K562 (cell line): Measurements from ENCODE around the gene SDK1. TPM values are rescaled to one million over a fixed set of nuclear protein-coding genes. Genes with fewer than 3 reads are reported as not detected.

ENCODE experiments used
- ATAC-seq: fragments of 200-7000 bp; cut with Tn5 transposase; 3 replicates; pipeline ENCODE4 v1.9.1; 2020; ENCODE audit warnings: moderate library complexity
- BruUV-seq: library from RNA; stranded (reverse); fragments of 400-500 nt; replicated peaks from 2 replicates; lab custom pipeline; 2021; lab: Mats Ljungman, UMichigan
- CTCF ChIA-PET: fragments of 300-600 bp; formaldehyde crosslinking; extraction: SDS; loops from one replicate; lab custom pipeline; 2021; ENCODE audit warnings: low intra/inter-chr PET ratio; lab: Yijun Ruan, JAX
- POLR2A ChIA-PET: fragments of 300-600, 350-650 bp; sonication (Branson Sonifier 250); formaldehyde crosslinking; extraction: SDS; loops from one replicate; lab custom pipeline; 2021; ENCODE audit warnings: antibody characterized with exemption, inconsistent platforms; lab: Yijun Ruan, JAX
- DNase-seq, 4 experiments: peaks; one replicate each; pipeline versions ENCODE4 v3.0.0 to v3.0.0-alpha.2; 2011 to 2018; ENCODE audit warnings: low spot score in 3 of 4, mixed read lengths in 3 of 4; ENCODE audit errors: extremely low read depth in 1 of 4
- FAIRE-seq: peaks from 2 replicates; lab custom pipeline; 2011; peaks lifted over from hg19 to GRCh38; lab: Jason Lieb, UNC
- H2AFZ ChIP-seq: 2 replicates; pipeline ENCODE4 v1.6.0; 2011; ENCODE audit warnings: low read depth, low read length, control low read depth, inconsistent platforms
- H3K27ac ChIP-seq: fragments of 200-600 bp; 3 replicates; pipeline ENCODE4 v1.8.0; 2011; ENCODE audit warnings: low read depth, mild to moderate bottlenecking, control low read depth, inconsistent platforms, low read length, moderate library complexity, mixed read lengths; ENCODE audit errors: extremely low read depth
- H3K27me3 ChIP-seq, 2 experiments: fragments of 300-600 bp in 1 of 2; 2 replicates in 1 of 2; 3 replicates in 1 of 2; pipeline versions ENCODE4 v1.6.0 to v1.8.0; 2011; ENCODE audit warnings: inconsistent platforms in 2 of 2, low read length in 2 of 2, mild to moderate bottlenecking in 1 of 2, mixed read lengths in 1 of 2, moderate library complexity in 1 of 2; ENCODE audit not compliant: control insufficient read depth in 2 of 2, insufficient read depth in 2 of 2
- H3K36me3 ChIP-seq: fragments of 300-600 bp; 3 replicates; pipeline ENCODE4 v1.8.0; 2011; ENCODE audit warnings: mild to moderate bottlenecking, low read length, inconsistent platforms; ENCODE audit not compliant: control insufficient read depth, insufficient read depth
- H3K4me1 ChIP-seq, 2 experiments: fragments of 200-600 bp in 1 of 2; replicated peaks in 1 of 2; 2 replicates in 1 of 2; 3 replicates in 1 of 2; pipeline versions ENCODE4 v1.5.1 to v1.8.0; 2011; ENCODE audit warnings: inconsistent platforms in 2 of 2, low read length in 2 of 2, mild to moderate bottlenecking in 1 of 2, mixed read lengths in 1 of 2, moderate library complexity in 1 of 2; ENCODE audit not compliant: control insufficient read depth in 2 of 2, insufficient read depth in 2 of 2
- H3K4me2 ChIP-seq: 2 replicates; pipeline ENCODE4 v1.6.1; 2011; ENCODE audit warnings: low read length, control low read depth, inconsistent platforms, mixed read lengths; ENCODE audit not compliant: insufficient read depth
- H3K4me3 ChIP-seq: fragments of 200-600 bp; sonication (generic), shearing (Covaris generic); 2 replicates; pipeline ENCODE4 v1.5.1; 2016; ENCODE audit warnings: control low read depth, inconsistent platforms
- H3K79me2 ChIP-seq: fragments of 200-600 bp; 3 replicates; pipeline ENCODE4 v1.8.0; 2011; ENCODE audit warnings: low read length, inconsistent platforms; ENCODE audit not compliant: control insufficient read depth, insufficient read depth
- H3K9ac ChIP-seq, 2 experiments: 2 replicates each; pipeline versions ENCODE4 v1.6.0 to v1.6.1; 2011; ENCODE audit warnings: low read depth in 2 of 2, low read length in 2 of 2, control low read depth in 1 of 2, inconsistent platforms in 1 of 2, mild to moderate bottlenecking in 1 of 2, mixed read lengths in 1 of 2; ENCODE audit not compliant: insufficient read depth in 1 of 2
- H3K9me1 ChIP-seq: one replicate; pipeline ENCODE4 v1.6.0; 2011; ENCODE audit warnings: inconsistent platforms, mild to moderate bottlenecking, low read length, moderate library complexity; ENCODE audit not compliant: control insufficient read depth, insufficient read depth
- H3K9me3 ChIP-seq: replicated peaks from 2 replicates; pipeline ENCODE4 v1.5.1; 2011; ENCODE audit warnings: low read depth, low read length, inconsistent platforms; ENCODE audit not compliant: control insufficient read depth, insufficient read depth
- H4K20me1 ChIP-seq: replicated peaks from 2 replicates; pipeline ENCODE4 v1.6.1; 2011; ENCODE audit warnings: low read length, inconsistent platforms, mixed read lengths; ENCODE audit not compliant: control insufficient read depth, insufficient read depth
- C11orf30 ChIP-seq: fragments of 450-650 bp; IDR thresholded peaks from 2 replicates; pipeline ENCODE4 v1.6.1; 2016; ENCODE audit warnings: low read depth, mild to moderate bottlenecking
- CTBP1 ChIP-seq: fragments of 450-650 bp; IDR thresholded peaks from 2 replicates; pipeline ENCODE4 v1.6.1; 2016; ENCODE audit warnings: borderline replicate concordance
- MAFF ChIP-seq: IDR thresholded peaks from 2 replicates; pipeline ENCODE4 v1.6.1; 2012; ENCODE audit warnings: low read length, improper control_type of control experiment
- MAFG ChIP-seq: fragments of 450-650 bp; conservative IDR thresholded peaks from 2 replicates; pipeline ENCODE4 v1.6.1; 2016; ENCODE audit warnings: missing genetic modification characterization, missing compliant biosample characterization
- MAFK ChIP-seq: IDR thresholded peaks from 2 replicates; pipeline ENCODE4 v1.6.1; 2011; ENCODE audit warnings: low read length, improper control_type of control experiment
- PCBP1 ChIP-seq: fragments of 200-400 bp; formaldehyde crosslinking; IDR thresholded peaks from 2 replicates; pipeline ENCODE4 v1.6.1; 2018; ENCODE audit warnings: mild to moderate bottlenecking, low read depth, low read length; ENCODE audit not compliant: poor library complexity, severe bottlenecking
- SUPT5H ChIP-seq: fragments of 450-650 bp; IDR thresholded peaks from 2 replicates; pipeline ENCODE4 v1.6.1; 2016
- ZNF316 ChIP-seq: fragments of 450-650 bp; IDR thresholded peaks from 2 replicates; pipeline ENCODE4 v1.6.1; 2016
- WGBS: fragments of 100-300 bp; shearing (Covaris generic); methylation state at CpG from one replicate; pipeline ENCODE4 v1.1.6; 2016; ENCODE audit warnings: low coverage, mixed read lengths; ENCODE audit not compliant: insufficient coverage; ENCODE audit errors: missing lambda C conversion rate; 5-methylcytosine and 5-hydroxymethylcytosine counted together
- in situ Hi-C: fragments of 300-500 bp; cut with MboI; formaldehyde crosslinking; loops from 4 replicates; pipeline ENCODE4 v1.15.0; 2018; ENCODE audit warnings: inconsistent platforms, mixed read lengths
- intact Hi-C: fragments of 100-400 bp; cut with micrococcal nuclease; formaldehyde crosslinking; loops from 2 replicates; pipeline ENCODE4 v1.14.2; 2022
- polyA plus RNA-seq, 8 experiments: library from polyadenylated mRNA; depleted of rRNA in 4 of 8; stranded (reverse) in 5 of 8; unstranded in 3 of 8; fragments of >200 nt; fragmentation: Nextera tagmentation in 2 of 8; fragmentation: Illumina TruSeq in 1 of 8; extraction: Ambion mirVana in 2 of 8; extraction: Trizol in 1 of 8; gene quantifications; 2 replicates each; pipeline versions ENCODE4 v1.2.1 to v1.2.3, GENCODE V29; 2011 to 2014; ENCODE audit warnings: inconsistent platforms in 1 of 8, missing spikeins in 1 of 8
- total RNA-seq, 7 experiments: library from RNA; depleted of rRNA in 6 of 7; stranded (reverse); fragments of >200 nt in 6 of 7; fragmentation: Illumina TruSeq in 2 of 7; extraction: Trizol in 2 of 7; gene quantifications; 2 replicates each; pipeline versions ENCODE4 v1.2.1 to v1.2.3, GENCODE V29; 2011 to 2021; ENCODE audit warnings: low replicate concordance in 1 of 7
- TF ChIP-seq, protein P1 (sequence below): fragments of 250-450 bp; sonication (Bioruptor Pico); IDR thresholded peaks from 2 replicates; pipeline ENCODE4 v1.6.1; 2021; ENCODE audit warnings: mild to moderate bottlenecking

Gene SDK1
- total and polyA plus RNA-seq, 9 of the 15 experiments (the other 6 are each of a cell fraction or from before 2014, with no cell fraction given), result 0.16 TPM; not detected in 8

GRCh38 chr7:3501671-3502070 lies 200.6 kb downstream of the SDK1 start (continued):
- TF ChIP-seq SUPT5H, result no peak
- no peak for TF ChIP-seq PCBP1

DNA sequence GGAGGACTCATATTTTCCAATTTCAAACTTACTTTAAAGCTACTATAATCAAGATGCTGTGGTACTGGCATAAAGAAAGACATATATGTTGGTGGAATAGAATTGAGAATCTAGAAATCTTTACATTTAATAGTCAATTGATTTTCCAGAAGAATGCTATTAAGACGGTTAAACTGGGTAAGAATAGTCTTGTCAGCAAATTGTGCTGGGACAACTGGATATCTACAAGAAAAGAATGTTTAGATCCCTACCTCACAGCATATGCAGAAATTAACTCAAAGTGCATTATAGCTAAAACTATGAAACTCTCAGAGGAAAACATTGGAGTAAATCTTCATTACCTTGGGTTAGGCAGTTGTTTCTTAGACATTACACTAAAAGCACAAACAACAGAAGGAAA lies 203.3 kb downstream of the SDK1 start:
- Histone ChIP-seq H3K36me3 (no peaks in the 10 kb centered on the region), H3K9me1 (no peaks in the 10 kb centered on the region), H3K27me3 (peaks cover 0 to 5% of the 10 kb centered on the region in 2 experiments; a peak in 1 of 5 replicates), H3K9ac (no peak overlapping the region), H3K4me3 (no peak overlapping the region), H3K27ac (no peak overlapping the region), H3K79me2 (no peaks in the 10 kb centered on the region), H3K9me3 (no peaks in the 10 kb centered on the region; the same call in 1 of the 2 replicates), H4K20me1 (no peaks in the 10 kb centered on the region), H2AFZ (no peak overlapping the region), H3K4me2 (no peak overlapping the region), H3K4me1 (no peaks in the 10 kb centered on the region)
- no peak for ATAC-seq
- no peak for TF ChIP-seq CTBP1
- peak; percentile 63 for TF ChIP-seq ZNF316
- TF ChIP-seq, protein P1, sequence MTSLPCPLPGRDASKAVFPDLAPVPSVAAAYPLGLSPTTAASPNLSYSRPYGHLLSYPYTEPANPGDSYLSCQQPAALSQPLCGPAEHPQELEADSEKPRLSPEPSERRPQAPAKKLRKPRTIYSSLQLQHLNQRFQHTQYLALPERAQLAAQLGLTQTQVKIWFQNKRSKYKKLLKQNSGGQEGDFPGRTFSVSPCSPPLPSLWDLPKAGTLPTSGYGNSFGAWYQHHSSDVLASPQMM (CRISPR knock-in tag), result no peak
- peak; percentile 59 for TF ChIP-seq MAFF
- peak; percentile 60 for TF ChIP-seq MAFK
- TF ChIP-seq C11orf30, result peak; percentile 40
- peak; percentile 42 for TF ChIP-seq MAFG (tag)
- WGBS, result 0% methylated on average over 1 of the region's 1 CpG
- in situ Hi-C loops, result no loop called here
- intact Hi-C loops, result no loop called here
- POLR2A ChIA-PET, result no interaction called here
- no TSS peak for BruUV-seq
- CTCF ChIA-PET, result no interaction called here
- no peak for DNase-seq
- FAIRE-seq, result no peak
